Activated naive CD4-positive, alpha-beta T cell treated with anti-CD3 and anti-CD28 coated beads, Interleukin-2, amount 10 ng/mL, durations not matched to agents 7 days and 5 days (primary cell): ENCODE measurements around the gene DBX1.
"Not testable (repeated sequence)": the region's sequence is repeated elsewhere in the genome, so short reads cannot be mapped to it uniquely, and the experiment has no call there.

ENCODE experiments used
- CTCF ChIA-PET: fragments of 350-600 bp; sonication (Branson Sonifier 250); formaldehyde crosslinking; loops from one replicate; lab custom pipeline; 2021; ENCODE audit warnings: antibody characterized with exemption; lab: Charles Lee
- DNase-seq: peaks from one replicate; pipeline ENCODE4 v3.0.0-alpha.2; 2020
- H3K27ac Mint-ChIP-seq: one replicate; pipeline ENCODE4 v1.8.0; 2021; ENCODE audit warnings: mild to moderate bottlenecking, moderate library complexity, mixed read lengths
- H3K27me3 Mint-ChIP-seq: one replicate; pipeline ENCODE4 v1.8.0; 2021; ENCODE audit warnings: mild to moderate bottlenecking, mixed read lengths
- H3K36me3 Mint-ChIP-seq: one replicate; pipeline ENCODE4 v1.8.0; 2021; ENCODE audit warnings: mixed read lengths
- H3K4me1 Mint-ChIP-seq: one replicate; pipeline ENCODE4 v1.8.0; 2021; ENCODE audit warnings: mixed read lengths
- H3K4me3 Mint-ChIP-seq: one replicate; pipeline ENCODE4 v1.8.0; 2021; ENCODE audit warnings: mild to moderate bottlenecking, moderate library complexity, mixed read lengths
- H3K9me3 Mint-ChIP-seq: one replicate; pipeline ENCODE4 v1.8.0; 2021; ENCODE audit warnings: mixed read lengths

DBX1 gene, protein sequence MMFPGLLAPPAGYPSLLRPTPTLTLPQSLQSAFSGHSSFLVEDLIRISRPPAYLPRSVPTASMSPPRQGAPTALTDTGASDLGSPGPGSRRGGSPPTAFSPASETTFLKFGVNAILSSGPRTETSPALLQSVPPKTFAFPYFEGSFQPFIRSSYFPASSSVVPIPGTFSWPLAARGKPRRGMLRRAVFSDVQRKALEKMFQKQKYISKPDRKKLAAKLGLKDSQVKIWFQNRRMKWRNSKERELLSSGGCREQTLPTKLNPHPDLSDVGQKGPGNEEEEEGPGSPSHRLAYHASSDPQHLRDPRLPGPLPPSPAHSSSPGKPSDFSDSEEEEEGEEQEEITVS

GRCh38 chr11:20160425-20161229, at the start of gene DBX1:
TSS of gene DBX1 (minus strand) at chr11:20160475. CDS start at chr11:20160324, 151 bp downstream.
- Mint-ChIP-seq H3K4me1 (peaks cover 40% of the 10 kb centered on the region), H3K36me3 (peaks cover 23% of the 10 kb centered on the region), H3K27ac (peak within 1 kb of the TSS; percentile 76), H3K4me3 (peak within 1 kb of the TSS; percentile 16), H3K9me3 (peaks cover 9% of the 10 kb centered on the region), H3K27me3 (peaks cover 100% of the 10 kb centered on the region)
- DNase-seq: no peak
- CTCF ChIA-PET: interaction anchor here (1.1 to 2.2 kb wide), 3 partner anchors 28 to 511 kb away, joined by 4 to 7 read pairs (median 4); no protein-coding TSS in a partner anchor

- Mint-ChIP-seq H3K4me1 (peaks cover 2% of the 10 kb centered on the region), H3K36me3 (no peaks in the 10 kb centered on the region), H3K27ac (no peak overlapping the region), H3K4me3 (no peak overlapping the region), H3K27me3 (peaks cover 58% of the 10 kb centered on the region), H3K9me3 (no peaks in the 10 kb centered on the region)
- CTCF ChIA-PET: no interaction called here
- no peak for DNase-seq
Measured at GRCh38 chr11:20208622-20209111, 48.4 kb upstream of the DBX1 start.

DNA sequence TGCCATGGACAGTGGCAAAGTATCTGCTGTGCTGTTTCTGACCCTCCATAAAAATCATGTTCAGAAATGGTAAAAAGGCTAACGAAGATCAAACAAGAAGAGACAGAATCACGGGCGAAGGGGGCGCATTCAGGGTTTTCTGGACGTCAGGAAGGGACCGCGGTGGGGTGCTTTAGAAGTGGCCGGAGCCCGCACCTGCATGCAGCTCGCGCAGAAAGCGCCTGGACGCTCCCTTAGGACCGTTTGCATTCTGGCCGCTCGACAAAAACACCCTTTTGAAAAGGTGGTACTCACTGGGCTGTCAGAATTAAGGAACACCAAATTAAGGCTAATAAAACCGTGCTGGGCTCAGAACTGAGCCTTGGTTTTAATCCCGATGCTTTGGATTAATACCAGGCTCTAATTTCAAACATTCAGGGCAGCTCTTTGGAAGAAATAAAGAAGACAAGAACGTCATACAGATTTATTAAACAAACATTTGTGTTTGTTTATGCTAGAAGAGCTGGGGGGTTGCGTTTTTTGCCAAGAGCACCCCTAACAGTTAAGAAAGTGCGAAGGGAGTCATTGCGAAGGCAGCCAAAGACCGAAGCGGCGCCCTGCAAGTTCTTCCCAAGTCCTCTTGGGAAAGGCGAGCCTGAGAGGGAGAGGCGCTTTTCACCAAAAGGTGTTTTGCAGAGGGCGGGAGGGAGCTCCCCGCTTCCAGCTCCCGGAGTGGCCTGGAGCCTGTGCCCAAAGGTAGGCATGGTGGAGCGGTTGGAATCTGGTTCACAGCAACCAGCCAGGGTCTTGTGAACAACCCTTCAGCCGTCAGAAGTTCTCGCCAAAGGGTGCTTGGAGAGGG, 47.7 kb upstream of the DBX1 start:
- CTCF ChIA-PET: no interaction called here
- Mint-ChIP-seq H3K4me3 (no peak overlapping the region), H3K9me3 (no peaks in the 10 kb centered on the region), H3K27me3 (peaks cover 61% of the 10 kb centered on the region), H3K36me3 (no peaks in the 10 kb centered on the region), H3K4me1 (peaks cover 2% of the 10 kb centered on the region), H3K27ac (no peak overlapping the region)
- no peak for DNase-seq

DNA sequence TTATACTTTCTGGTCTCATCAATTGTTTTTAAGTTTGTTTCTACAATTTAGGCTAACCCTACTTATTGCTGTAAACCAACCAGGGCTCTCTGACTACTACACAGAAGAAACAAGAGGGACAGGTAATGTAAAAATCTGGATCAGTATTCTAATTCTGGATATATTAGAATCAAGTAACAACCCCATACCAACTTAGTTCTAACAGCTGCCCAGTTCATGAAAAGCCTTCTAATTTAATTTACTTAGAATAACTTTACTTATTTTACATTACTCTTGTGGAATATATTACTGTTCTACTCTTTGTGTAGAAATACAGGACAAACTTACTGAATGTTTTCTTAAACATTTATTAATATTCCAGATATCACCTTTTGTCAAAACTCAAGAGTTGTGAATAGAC, 45.5 kb upstream of the DBX1 start:
- H3K36me3 Mint-ChIP-seq: no peaks in the 10 kb centered on the region

DNA sequence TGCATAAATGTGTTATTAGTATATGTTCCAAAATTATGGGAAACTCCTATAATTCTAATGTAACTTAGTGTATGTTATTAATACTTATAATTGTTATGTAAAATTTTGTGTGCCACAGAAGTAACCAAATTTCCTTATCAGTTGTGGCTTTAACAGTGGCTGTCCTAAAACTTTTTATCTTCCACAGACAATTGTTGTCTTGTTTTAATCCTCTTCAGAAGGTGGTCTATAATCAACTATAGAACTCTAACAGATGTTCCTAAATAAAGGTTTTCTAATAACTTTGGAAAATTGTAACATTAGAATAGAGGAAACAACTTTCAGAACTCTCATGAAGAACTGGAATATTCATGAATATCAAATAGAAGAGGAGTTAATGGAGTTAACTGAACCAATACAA, 44.4 kb upstream of the DBX1 start:
- Mint-ChIP-seq H3K27me3 (peaks cover 52% of the 10 kb centered on the region), H3K36me3 (no peaks in the 10 kb centered on the region), H3K27ac (no peak overlapping the region), H3K4me3 (no peak overlapping the region), H3K9me3 (no peaks in the 10 kb centered on the region), H3K4me1 (peaks cover 2% of the 10 kb centered on the region)
- DNase-seq: no peak
- CTCF ChIA-PET: no interaction called here

More for the DNA sequence above, 45.5 kb upstream of the DBX1 start:
- Mint-ChIP-seq H3K9me3 (no peaks in the 10 kb centered on the region), H3K4me1 (peaks cover 2% of the 10 kb centered on the region), H3K27ac (no peak overlapping the region), H3K27me3 (peaks cover 59% of the 10 kb centered on the region), H3K4me3 (no peak overlapping the region)
- CTCF ChIA-PET: no interaction called here
- no peak for DNase-seq

- peaks cover 2% of the 10 kb centered on the region for H3K4me1 Mint-ChIP-seq
- peaks cover 43% of the 10 kb centered on the region for H3K27me3 Mint-ChIP-seq
- no peak overlapping the region for H3K4me3 Mint-ChIP-seq
- DNase-seq: no peak
- H3K36me3 Mint-ChIP-seq: no peaks in the 10 kb centered on the region
- H3K9me3 Mint-ChIP-seq: no peaks in the 10 kb centered on the region
- H3K27ac Mint-ChIP-seq: no peak overlapping the region
- CTCF ChIA-PET: no interaction called here
Measured at GRCh38 chr11:20203831-20204230, 43.6 kb upstream of the DBX1 start.

- H3K27me3 Mint-ChIP-seq: peaks cover 17% of the 10 kb centered on the region
- CTCF ChIA-PET: no interaction called here
- H3K9me3 Mint-ChIP-seq: no peaks in the 10 kb centered on the region
Measured at GRCh38 chr11:20201231-20201630, 41.0 kb upstream of the DBX1 start.

GRCh38 chr11:20200331-20200955, 40.2 kb upstream of the DBX1 start:
- H3K4me3 Mint-ChIP-seq, CTCF ChIA-PET, H3K4me1 Mint-ChIP-seq, H3K27ac Mint-ChIP-seq, H3K9me3 Mint-ChIP-seq, H3K36me3 Mint-ChIP-seq, DNase-seq: not testable (repeated sequence)
- peaks cover 12% of the 10 kb centered on the region for H3K27me3 Mint-ChIP-seq

More at GRCh38 chr11:20201231-20201630, 41.0 kb upstream of the DBX1 start:
- DNase-seq: no peak
- no peak overlapping the region for H3K27ac Mint-ChIP-seq
- H3K4me3 Mint-ChIP-seq: no peak overlapping the region
- peaks cover 3% of the 10 kb centered on the region for H3K4me1 Mint-ChIP-seq
- no peaks in the 10 kb centered on the region for H3K36me3 Mint-ChIP-seq

GRCh38 chr11:20197881-20198280, 37.6 kb upstream of the DBX1 start:
- Mint-ChIP-seq H3K36me3 (no peaks in the 10 kb centered on the region), H3K27ac (no peak overlapping the region), H3K9me3 (no peaks in the 10 kb centered on the region), H3K27me3 (peaks cover 7% of the 10 kb centered on the region), H3K4me3 (no peak overlapping the region), H3K4me1 (peaks cover 3% of the 10 kb centered on the region)
- DNase-seq: no peak
- CTCF ChIA-PET: no interaction called here

GRCh38 chr11:20194470-20194869, 34.2 kb upstream of the DBX1 start:
- CTCF ChIA-PET: no interaction called here

GRCh38 chr11:20193307-20193706, 33.0 kb upstream of the DBX1 start:
- DNase-seq: no peak
- H3K4me1 Mint-ChIP-seq: peaks cover 3% of the 10 kb centered on the region
- no peak overlapping the region for H3K4me3 Mint-ChIP-seq
- CTCF ChIA-PET: no interaction called here
- no peak overlapping the region for H3K27ac Mint-ChIP-seq
- H3K9me3 Mint-ChIP-seq: no peaks in the 10 kb centered on the region
- no peaks in the 10 kb centered on the region for H3K36me3 Mint-ChIP-seq
- H3K27me3 Mint-ChIP-seq: peaks cover 8% of the 10 kb centered on the region

More at GRCh38 chr11:20194470-20194869, 34.2 kb upstream of the DBX1 start:
- no peak for DNase-seq
- Mint-ChIP-seq H3K27ac (no peak overlapping the region), H3K9me3 (no peaks in the 10 kb centered on the region), H3K4me3 (no peak overlapping the region), H3K4me1 (peaks cover 3% of the 10 kb centered on the region), H3K36me3 (no peaks in the 10 kb centered on the region), H3K27me3 (peaks cover 8% of the 10 kb centered on the region)

- H3K27me3 Mint-ChIP-seq: peaks cover 8% of the 10 kb centered on the region
- H3K36me3 Mint-ChIP-seq: no peaks in the 10 kb centered on the region
- H3K9me3 Mint-ChIP-seq: no peaks in the 10 kb centered on the region
- H3K27ac Mint-ChIP-seq: no peak overlapping the region
- no peak overlapping the region for H3K4me3 Mint-ChIP-seq
- CTCF ChIA-PET: no interaction called here
- DNase-seq: no peak
- no peaks in the 10 kb centered on the region for H3K4me1 Mint-ChIP-seq
Measured at GRCh38 chr11:20192641-20193040, 32.4 kb upstream of the DBX1 start.

GRCh38 chr11:20192151-20192550, 31.9 kb upstream of the DBX1 start:
- Mint-ChIP-seq H3K4me3 (no peak overlapping the region), H3K36me3 (no peaks in the 10 kb centered on the region), H3K4me1 (no peaks in the 10 kb centered on the region), H3K9me3 (no peaks in the 10 kb centered on the region), H3K27ac (no peak overlapping the region), H3K27me3 (peaks cover 8% of the 10 kb centered on the region)
- CTCF ChIA-PET: no interaction called here
- no peak for DNase-seq
